ENCODE data around the gene CLASP1.
"Not testable (repeated sequence)": the region's sequence is repeated elsewhere in the genome, so short reads cannot be mapped to it uniquely, and the experiment has no call there.

The CLASP1 gene

GRCh38 chr2:121613152-121613551, 36.1 kb downstream of the CLASP1 start:
- ATAC-seq: no peak
- no peaks in the 10 kb centered on the region for H3K9me3 Mint-ChIP-seq
- no peaks in the 10 kb centered on the region for H3K27me3 Mint-ChIP-seq
- H3K36me3 Mint-ChIP-seq (ENCODE audit: low read depth): peaks cover 17% of the 10 kb centered on the region
- no peak overlapping the region for H3K4me3 Mint-ChIP-seq
- no peak for DNase-seq
- no peak overlapping the region for H3K27ac Mint-ChIP-seq
- peaks cover 7% of the 10 kb centered on the region for H3K4me1 Mint-ChIP-seq

DNA sequence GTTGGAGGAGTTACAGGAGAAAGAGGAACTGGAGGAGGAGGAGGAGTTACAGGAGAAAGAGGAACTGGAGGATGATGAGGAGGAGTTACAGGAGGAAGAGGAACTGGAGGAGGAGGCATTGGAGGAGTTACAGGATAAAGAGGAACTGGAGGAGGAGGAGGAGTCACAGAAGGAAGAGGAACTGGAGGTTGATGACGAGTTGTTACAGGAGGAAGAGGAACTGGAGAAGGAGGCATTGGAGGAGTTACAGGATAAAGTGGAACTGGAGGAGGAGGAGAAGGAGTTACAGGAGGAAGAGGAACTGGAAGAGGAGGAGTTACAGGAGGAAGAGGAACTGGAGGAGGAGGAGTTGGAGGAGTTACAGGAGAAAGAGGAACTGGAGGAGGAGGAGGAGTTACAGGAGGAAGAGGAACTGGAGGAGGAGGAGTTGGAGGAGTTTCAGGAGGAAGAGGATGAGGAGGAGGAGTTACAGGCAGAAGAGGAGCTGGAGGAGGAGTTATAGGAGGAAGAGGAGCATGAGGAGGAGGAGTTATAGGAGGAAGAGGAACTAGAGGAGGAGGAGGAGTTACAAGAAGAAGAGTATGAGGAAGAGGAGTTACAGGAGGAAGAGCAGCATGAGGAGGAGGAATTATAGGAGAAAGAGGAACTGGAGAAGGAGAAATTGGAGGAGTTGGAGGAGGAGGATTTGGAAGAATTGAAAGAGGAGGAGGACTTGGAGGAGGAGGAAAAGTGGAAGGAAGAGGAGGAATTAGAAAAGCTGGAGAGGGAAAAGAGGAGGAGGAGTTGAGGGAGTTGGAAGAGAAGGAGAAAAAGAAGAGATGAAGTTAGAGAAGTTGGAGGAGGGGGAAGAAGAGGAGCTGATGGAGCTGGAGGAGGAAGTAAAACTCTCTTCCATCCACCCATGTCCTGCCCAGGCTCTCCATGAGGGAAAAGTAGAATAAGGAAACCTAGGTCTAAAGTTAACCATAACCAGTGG, 37.2 kb downstream of the CLASP1 start:
- Mint-ChIP-seq H3K27me3 (no peaks in the 10 kb centered on the region), H3K4me1 (peaks cover 7% of the 10 kb centered on the region), H3K9me3 (no peaks in the 10 kb centered on the region), H3K27ac (no peak overlapping the region), H3K4me3 (no peak overlapping the region), H3K36me3 (ENCODE audit: low read depth) (peaks cover 17% of the 10 kb centered on the region)
- ATAC-seq: no peak
- DNase-seq: no peak

DNA sequence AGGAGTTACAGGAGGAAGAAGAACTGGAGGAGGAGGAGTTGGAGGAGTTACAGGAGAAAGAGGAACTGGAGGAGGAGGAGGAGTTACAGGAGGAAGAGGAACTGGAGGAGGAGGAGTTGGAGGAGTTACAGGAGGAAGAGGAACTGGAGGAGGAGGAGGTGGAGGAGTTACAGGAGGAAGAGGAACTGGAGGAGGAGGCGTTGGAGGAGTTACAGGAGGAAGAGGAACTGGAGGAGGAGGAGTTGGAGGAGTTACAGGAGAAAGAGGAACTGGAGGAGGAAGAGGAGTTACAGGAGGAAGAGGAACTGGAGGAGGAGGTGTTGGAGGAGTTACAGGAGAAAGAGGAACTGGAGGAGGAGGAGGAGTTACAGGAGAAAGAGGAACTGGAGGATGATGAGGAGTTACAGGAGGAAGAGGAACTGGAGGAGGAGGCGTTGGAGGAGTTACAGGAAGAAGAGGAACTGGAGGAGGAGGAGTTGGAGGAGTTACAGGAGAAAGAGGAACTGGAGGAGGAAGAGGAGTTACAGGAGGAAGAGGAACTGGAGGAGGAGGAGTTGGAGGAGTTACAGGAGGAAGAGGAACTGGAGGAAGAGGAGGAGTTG, 38.1 kb downstream of the CLASP1 start:
- H3K27me3 Mint-ChIP-seq, H3K27ac Mint-ChIP-seq, DNase-seq, H3K4me3 Mint-ChIP-seq, H3K9me3 Mint-ChIP-seq, ATAC-seq, H3K4me1 Mint-ChIP-seq: not testable (repeated sequence)
- H3K36me3 Mint-ChIP-seq (ENCODE audit: low read depth): peaks cover 18% of the 10 kb centered on the region

GRCh38 chr2:121610487-121610874, 38.8 kb downstream of the CLASP1 start:
- not testable (repeated sequence) for H3K4me1 Mint-ChIP-seq, H3K27me3 Mint-ChIP-seq, ATAC-seq, DNase-seq, H3K9me3 Mint-ChIP-seq, H3K27ac Mint-ChIP-seq, H3K4me3 Mint-ChIP-seq
- H3K36me3 Mint-ChIP-seq (ENCODE audit: low read depth): peaks cover 25% of the 10 kb centered on the region

DNA sequence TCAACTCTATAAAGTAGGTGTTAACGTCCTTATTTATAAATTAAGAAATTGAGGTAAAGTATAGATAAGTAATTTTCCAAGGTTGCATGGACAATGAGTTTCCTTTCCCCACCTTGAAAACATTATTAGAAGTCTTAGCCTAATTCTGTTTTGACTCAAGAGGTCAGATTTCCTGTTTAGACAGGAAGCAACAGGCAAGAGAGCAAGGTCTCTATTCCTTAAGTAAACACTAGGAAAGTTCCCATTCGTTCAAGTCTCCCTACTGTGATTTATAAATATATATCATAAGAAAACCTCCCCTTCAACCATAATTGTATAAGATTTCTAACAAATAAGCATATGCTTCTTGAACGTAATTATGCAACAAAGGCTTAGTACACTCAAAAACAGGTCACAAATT, 40.3 kb downstream of the CLASP1 start:
- peaks cover 28% of the 10 kb centered on the region for H3K36me3 Mint-ChIP-seq (ENCODE audit: low read depth)
- peaks cover 8% of the 10 kb centered on the region for H3K4me1 Mint-ChIP-seq
- H3K9me3 Mint-ChIP-seq: no peaks in the 10 kb centered on the region
- ATAC-seq: no peak
- no peak overlapping the region for H3K27ac Mint-ChIP-seq
- H3K4me3 Mint-ChIP-seq: no peak overlapping the region
- no peaks in the 10 kb centered on the region for H3K27me3 Mint-ChIP-seq
- no peak for DNase-seq

- H3K27me3 Mint-ChIP-seq: no peaks in the 10 kb centered on the region
- ATAC-seq: no peak
- H3K9me3 Mint-ChIP-seq: no peaks in the 10 kb centered on the region
- no peak overlapping the region for H3K27ac Mint-ChIP-seq
- peaks cover 33% of the 10 kb centered on the region for H3K36me3 Mint-ChIP-seq (ENCODE audit: low read depth)
- no peak for DNase-seq
- H3K4me1 Mint-ChIP-seq: peaks cover 10% of the 10 kb centered on the region
- H3K4me3 Mint-ChIP-seq: no peak overlapping the region
Measured at GRCh38 chr2:121608367-121608766, 40.9 kb downstream of the CLASP1 start.

DNA sequence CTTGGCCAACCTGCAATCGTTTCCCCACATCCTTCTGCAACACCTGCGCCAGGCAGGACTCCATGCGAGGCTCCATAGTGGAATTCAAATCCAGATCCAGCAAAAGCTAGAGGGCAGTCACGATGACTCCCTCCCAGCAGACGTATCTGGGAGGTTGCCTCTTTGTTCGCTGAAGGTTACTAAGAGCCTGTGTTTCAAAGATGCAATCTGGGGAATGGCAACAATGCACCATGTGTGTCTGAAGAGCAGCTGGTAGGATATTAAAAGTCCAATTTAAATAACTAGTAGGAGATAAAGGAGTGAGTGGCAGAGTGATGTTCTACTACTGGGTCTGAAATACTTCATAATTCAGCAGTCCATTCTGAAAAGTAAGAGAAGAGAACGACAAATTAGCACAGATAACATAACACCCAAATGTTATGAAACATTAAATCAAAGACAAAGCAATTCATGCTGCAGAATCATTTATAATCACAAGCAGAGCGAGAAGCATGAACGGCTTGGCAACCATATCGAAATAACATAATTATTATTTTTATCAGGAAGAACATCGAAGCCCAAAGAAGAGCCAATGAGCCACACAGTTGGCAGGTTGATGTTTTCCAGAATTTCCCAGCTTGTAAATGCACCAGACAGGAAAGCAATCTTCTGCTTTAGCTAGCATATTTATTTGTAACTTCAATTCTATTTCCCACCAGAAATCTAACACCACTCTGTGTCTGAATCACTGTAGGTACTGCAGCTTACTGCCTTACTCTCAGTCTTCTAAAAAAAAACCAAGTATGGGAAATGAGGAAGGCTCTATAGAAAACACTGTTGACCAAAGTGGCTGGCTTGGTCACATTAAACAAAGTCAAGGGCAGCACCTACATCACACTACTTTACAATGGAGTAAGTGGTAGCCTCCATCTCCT, 43.2 kb downstream of the CLASP1 start:
- Mint-ChIP-seq H3K27me3 (no peaks in the 10 kb centered on the region), H3K4me1 (peaks cover 20% of the 10 kb centered on the region), H3K4me3 (no peak overlapping the region), H3K27ac (no peak overlapping the region), H3K36me3 (ENCODE audit: low read depth) (peaks cover 41% of the 10 kb centered on the region), H3K9me3 (no peaks in the 10 kb centered on the region)
- ATAC-seq (no peak), DNase-seq (no peak)

DNA sequence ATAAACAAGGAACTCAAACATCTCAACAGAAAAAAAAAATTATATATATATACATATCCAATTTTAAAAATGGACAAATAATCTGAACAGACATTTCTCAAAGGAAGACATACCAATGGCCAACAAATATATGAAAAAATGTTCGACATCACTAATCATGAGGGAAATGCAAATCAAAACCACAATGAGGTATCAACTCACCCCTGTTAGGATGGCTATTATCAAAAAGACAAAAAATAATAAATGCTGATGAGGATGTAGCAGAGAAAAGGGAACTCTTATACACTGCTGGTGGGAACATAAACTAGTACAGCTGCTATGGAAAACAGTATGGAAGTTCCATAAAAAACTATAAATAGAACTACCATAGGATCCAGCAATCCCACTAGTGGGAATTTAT, 46.1 kb downstream of the CLASP1 start:
- H3K4me3 Mint-ChIP-seq: no peak overlapping the region
- peaks cover 43% of the 10 kb centered on the region for H3K36me3 Mint-ChIP-seq (ENCODE audit: low read depth)
- no peaks in the 10 kb centered on the region for H3K9me3 Mint-ChIP-seq
- ATAC-seq (no peak), DNase-seq (no peak)
- H3K27me3 Mint-ChIP-seq: no peaks in the 10 kb centered on the region
- H3K27ac Mint-ChIP-seq: no peak overlapping the region
- peaks cover 31% of the 10 kb centered on the region for H3K4me1 Mint-ChIP-seq

DNA sequence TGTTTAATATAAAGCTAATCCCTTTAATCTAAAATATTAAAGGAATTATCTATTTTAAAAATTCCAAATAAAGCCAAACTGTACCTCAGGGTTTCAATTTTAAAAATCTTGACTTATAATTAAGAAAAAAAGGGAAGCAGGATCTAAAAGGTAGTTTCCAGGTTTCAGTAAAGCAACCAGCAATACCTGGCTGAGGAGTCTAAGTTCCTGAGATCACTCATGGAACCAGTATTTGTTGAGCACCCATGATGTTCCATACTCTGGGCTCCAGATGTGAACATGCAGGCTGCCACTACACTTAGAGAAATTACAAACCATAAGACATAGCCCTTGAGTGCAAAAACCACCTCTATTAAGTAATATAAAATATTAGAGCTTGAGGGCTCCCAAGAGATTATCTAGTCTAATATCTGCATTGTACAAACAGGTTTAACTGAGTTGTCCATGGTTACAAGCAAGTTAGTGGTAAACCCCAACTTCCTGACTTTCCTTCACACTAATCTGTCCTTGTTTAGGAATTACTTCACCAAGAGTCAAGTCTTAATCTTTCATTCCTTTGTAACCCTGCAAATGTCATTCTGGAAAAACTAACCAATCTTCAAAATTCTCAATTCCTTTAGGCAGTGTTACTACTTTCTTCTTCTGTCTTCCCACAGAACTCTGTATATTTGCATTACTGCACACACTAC, 49.2 kb downstream of the CLASP1 start:
- H3K9me3 Mint-ChIP-seq: no peaks in the 10 kb centered on the region
- no peak overlapping the region for H3K4me3 Mint-ChIP-seq
- no peak for DNase-seq
- no peak for ATAC-seq
- no peaks in the 10 kb centered on the region for H3K27me3 Mint-ChIP-seq
- peak overlapping the region; percentile 43 for H3K27ac Mint-ChIP-seq
- peaks cover 59% of the 10 kb centered on the region for H3K4me1 Mint-ChIP-seq
- H3K36me3 Mint-ChIP-seq (ENCODE audit: low read depth): peaks cover 32% of the 10 kb centered on the region

DNA sequence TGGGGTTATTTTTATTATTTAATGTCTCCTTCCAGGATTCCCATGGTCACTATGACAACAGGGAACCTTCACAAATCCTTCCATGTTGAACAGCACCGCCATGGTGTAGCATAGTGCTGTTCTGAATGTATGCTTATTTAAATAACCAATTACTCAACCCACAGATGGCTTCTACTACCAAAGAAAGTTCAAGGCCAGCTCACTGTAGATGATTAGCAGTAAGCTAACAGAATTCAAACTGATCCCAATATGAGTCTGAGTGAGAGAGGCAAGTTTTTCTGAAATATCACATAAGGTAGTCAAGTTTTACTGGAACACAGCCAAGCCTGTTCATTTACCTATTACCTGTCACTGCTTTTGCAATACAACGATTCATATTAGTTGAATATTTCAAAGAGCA, 51.2 kb downstream of the CLASP1 start:
- ATAC-seq (no peak), DNase-seq (no peak)
- Mint-ChIP-seq H3K27me3 (no peaks in the 10 kb centered on the region), H3K9me3 (no peaks in the 10 kb centered on the region), H3K27ac (no peak overlapping the region), H3K4me3 (no peak overlapping the region), H3K36me3 (ENCODE audit: low read depth) (peaks cover 17% of the 10 kb centered on the region), H3K4me1 (peaks cover 55% of the 10 kb centered on the region)

- no peak for DNase-seq
- Mint-ChIP-seq H3K27me3 (no peaks in the 10 kb centered on the region), H3K4me1 (peaks cover 49% of the 10 kb centered on the region), H3K4me3 (peak overlapping the region; percentile 72), H3K9me3 (no peaks in the 10 kb centered on the region), H3K27ac (peak overlapping the region; percentile 85), H3K36me3 (ENCODE audit: low read depth) (peaks cover 6% of the 10 kb centered on the region)
- ATAC-seq: peak; percentile 80
Measured at GRCh38 chr2:121596221-121597080, 52.8 kb downstream of the CLASP1 start.

DNA sequence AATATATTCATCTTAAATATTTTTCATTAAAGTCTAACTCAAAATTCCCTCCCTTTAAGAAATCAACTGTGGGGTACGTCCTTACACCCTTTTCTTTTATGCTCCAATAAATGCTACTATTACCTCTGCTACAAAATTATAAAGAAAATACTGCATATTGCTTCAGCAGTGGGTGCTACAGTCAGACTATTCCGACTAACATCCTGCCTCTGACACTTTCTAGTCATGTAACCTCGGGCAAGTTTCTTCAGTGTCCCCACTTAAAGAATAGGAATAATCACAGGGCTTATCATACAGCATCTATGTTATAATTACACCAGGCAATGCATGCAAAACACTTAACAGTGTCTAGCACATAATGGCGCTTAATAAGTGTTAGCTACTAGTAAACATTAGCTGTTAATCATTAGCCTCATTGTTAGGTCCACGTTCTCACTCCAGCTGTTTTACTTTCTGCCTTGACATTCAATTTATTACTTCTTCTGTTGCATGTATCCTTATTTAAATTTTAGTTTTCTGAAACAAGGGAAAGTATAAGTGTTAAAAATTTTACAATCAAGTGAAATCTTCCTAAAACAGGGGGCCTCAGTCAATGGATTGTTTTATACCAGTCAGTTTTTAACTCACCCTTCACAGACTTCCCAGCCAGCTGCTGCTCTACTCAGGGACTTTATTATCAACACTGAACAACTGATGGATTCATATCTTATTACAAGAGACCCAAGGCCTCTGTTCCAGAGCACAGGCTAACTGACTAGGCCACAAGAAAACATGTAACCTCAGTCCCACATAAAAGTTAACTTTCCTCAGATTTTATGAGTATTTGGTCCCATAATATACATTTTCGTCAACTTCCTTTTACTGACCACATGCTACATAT, 54.0 kb downstream of the CLASP1 start:
- H3K9me3 Mint-ChIP-seq: no peaks in the 10 kb centered on the region
- H3K27ac Mint-ChIP-seq: peak overlapping the region; percentile 85
- H3K4me1 Mint-ChIP-seq: peaks cover 45% of the 10 kb centered on the region
- ATAC-seq (no peak), DNase-seq (no peak)
- peaks cover 2% of the 10 kb centered on the region for H3K36me3 Mint-ChIP-seq (ENCODE audit: low read depth)
- H3K4me3 Mint-ChIP-seq: peak overlapping the region; percentile 72
- no peaks in the 10 kb centered on the region for H3K27me3 Mint-ChIP-seq

DNA sequence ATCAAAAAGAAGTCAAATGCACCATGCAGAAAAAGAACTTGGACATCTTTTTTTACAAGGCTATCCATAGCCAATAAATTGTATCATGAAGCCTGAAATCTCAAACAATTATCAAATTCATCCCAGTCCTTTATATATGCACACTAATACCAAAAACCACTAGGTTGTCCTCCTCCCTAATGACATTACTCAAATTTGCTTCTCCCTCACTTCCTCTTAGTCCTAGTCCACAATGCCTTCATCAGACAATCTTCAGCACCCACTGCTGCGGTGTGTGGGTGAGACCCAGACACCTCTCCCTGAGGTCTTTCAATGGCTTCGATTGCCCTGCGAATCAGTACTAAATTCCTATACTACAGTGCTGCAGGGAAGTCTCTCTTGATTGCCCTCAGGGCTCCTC, 58.1 kb downstream of the CLASP1 start:
- Mint-ChIP-seq H3K36me3 (ENCODE audit: low read depth) (peaks cover 7% of the 10 kb centered on the region), H3K9me3 (no peaks in the 10 kb centered on the region), H3K27me3 (no peaks in the 10 kb centered on the region), H3K4me3 (no peak overlapping the region), H3K4me1 (peaks cover 18% of the 10 kb centered on the region), H3K27ac (no peak overlapping the region)
- DNase-seq (no peak), ATAC-seq (no peak)
